ENCODE results near the gene USP36.
A peak's percentile ranks its signal among the peaks of the same experiment; 100 is the strongest.

The USP36 gene

GRCh38 chr17:78794864-78795640 is 45.6 kb downstream of the USP36 start:
- Histone ChIP-seq H3K4me1 (ENCODE audit: control insufficient read depth in 1 of 2, insufficient read depth in 2 of 2, low read length in 2 of 2) (peaks cover 0 to 8% of the 10 kb centered on the region in 2 donors), H3K27ac (ENCODE audit: low read length) (no peak overlapping the region), H3K36me3 (ENCODE audit: control insufficient read depth in 1 of 2, insufficient read depth in 2 of 2, low read length in 2 of 2) (peaks cover 46 to 54% of the 10 kb centered on the region in 2 donors), H3K4me3 (ENCODE audit: low read depth in 1 of 2, low read length in 2 of 2) (no peak overlapping the region), H3K9me3 (ENCODE audit: control insufficient read depth in 1 of 2, low read length in 2 of 2) (no peaks in the 10 kb centered on the region), H3K27me3 (ENCODE audit: low read depth, low read length) (no peaks in the 10 kb centered on the region)

- peaks cover 43 to 52% of the 10 kb centered on the region in 2 donors for H3K36me3 ChIP-seq (ENCODE audit: control insufficient read depth in 1 of 2, insufficient read depth in 2 of 2, low read length in 2 of 2)
- no peak overlapping the region for H3K27ac ChIP-seq (ENCODE audit: low read length)
- H3K9me3 ChIP-seq (ENCODE audit: control insufficient read depth in 1 of 2, low read length in 2 of 2), result no peaks in the 10 kb centered on the region
- no peaks in the 10 kb centered on the region for H3K27me3 ChIP-seq (ENCODE audit: low read depth, low read length)
- no peak overlapping the region for H3K4me3 ChIP-seq (ENCODE audit: low read depth in 1 of 2, low read length in 2 of 2)
- peaks cover 4 to 13% of the 10 kb centered on the region in 2 donors for H3K4me1 ChIP-seq (ENCODE audit: control insufficient read depth in 1 of 2, insufficient read depth in 2 of 2, low read length in 2 of 2)
These were observed 46.2 kb downstream of the USP36 start for GRCh38 chr17:78794399-78794798.

GRCh38 chr17:78793968-78794367 is 46.6 kb downstream of the USP36 start:
- H3K27me3 ChIP-seq (ENCODE audit: low read depth, low read length), result no peaks in the 10 kb centered on the region
- no peaks in the 10 kb centered on the region for H3K9me3 ChIP-seq (ENCODE audit: control insufficient read depth in 1 of 2, low read length in 2 of 2)
- no peak overlapping the region for H3K4me3 ChIP-seq (ENCODE audit: low read depth in 1 of 2, low read length in 2 of 2)
- no peak overlapping the region for H3K27ac ChIP-seq (ENCODE audit: low read length)
- H3K36me3 ChIP-seq (ENCODE audit: control insufficient read depth in 1 of 2, insufficient read depth in 2 of 2, low read length in 2 of 2), result peaks cover 39 to 47% of the 10 kb centered on the region in 2 donors
- peaks cover 7 to 15% of the 10 kb centered on the region in 2 donors for H3K4me1 ChIP-seq (ENCODE audit: control insufficient read depth in 1 of 2, insufficient read depth in 2 of 2, low read length in 2 of 2)

- H3K27ac ChIP-seq (ENCODE audit: low read length), result no peak overlapping the region
- no peak overlapping the region for H3K4me3 ChIP-seq (ENCODE audit: low read depth in 1 of 2, low read length in 2 of 2)
- H3K4me1 ChIP-seq (ENCODE audit: control insufficient read depth in 1 of 2, insufficient read depth in 2 of 2, low read length in 2 of 2), result peaks cover 7 to 15% of the 10 kb centered on the region in 2 donors
- H3K36me3 ChIP-seq (ENCODE audit: control insufficient read depth in 1 of 2, insufficient read depth in 2 of 2, low read length in 2 of 2), result peaks cover 34 to 42% of the 10 kb centered on the region in 2 donors
- no peaks in the 10 kb centered on the region for H3K9me3 ChIP-seq (ENCODE audit: control insufficient read depth in 1 of 2, low read length in 2 of 2)
- no peaks in the 10 kb centered on the region for H3K27me3 ChIP-seq (ENCODE audit: low read depth, low read length)
These were observed 47.2 kb downstream of the USP36 start for GRCh38 chr17:78793415-78793814.

GRCh38 chr17:78791840-78792709 is 48.5 kb downstream of the USP36 start:
- Histone ChIP-seq H3K4me1 (ENCODE audit: control insufficient read depth in 1 of 2, insufficient read depth in 2 of 2, low read length in 2 of 2) (peaks cover 7 to 15% of the 10 kb centered on the region in 2 donors), H3K27me3 (ENCODE audit: low read depth, low read length) (no peaks in the 10 kb centered on the region), H3K9me3 (ENCODE audit: control insufficient read depth in 1 of 2, low read length in 2 of 2) (no peaks in the 10 kb centered on the region), H3K27ac (ENCODE audit: low read length) (no peak overlapping the region), H3K4me3 (ENCODE audit: low read depth in 1 of 2, low read length in 2 of 2) (no peak overlapping the region), H3K36me3 (ENCODE audit: control insufficient read depth in 1 of 2, insufficient read depth in 2 of 2, low read length in 2 of 2) (peaks cover 21 to 29% of the 10 kb centered on the region in 2 donors)

- no peaks in the 10 kb centered on the region for H3K9me3 ChIP-seq (ENCODE audit: control insufficient read depth in 1 of 2, low read length in 2 of 2)
- H3K27ac ChIP-seq (ENCODE audit: low read length), result no peak overlapping the region
- H3K4me1 ChIP-seq (ENCODE audit: control insufficient read depth in 1 of 2, insufficient read depth in 2 of 2, low read length in 2 of 2), result peaks cover 7 to 15% of the 10 kb centered on the region in 2 donors
- no peak overlapping the region for H3K4me3 ChIP-seq (ENCODE audit: low read depth in 1 of 2, low read length in 2 of 2)
- H3K27me3 ChIP-seq (ENCODE audit: low read depth, low read length), result no peaks in the 10 kb centered on the region
- peaks cover 7 to 15% of the 10 kb centered on the region in 2 donors for H3K36me3 ChIP-seq (ENCODE audit: control insufficient read depth in 1 of 2, insufficient read depth in 2 of 2, low read length in 2 of 2)
These were observed 50.1 kb downstream of the USP36 start for GRCh38 chr17:78790552-78790951.

- Histone ChIP-seq H3K4me3 (ENCODE audit: low read depth in 1 of 2, low read length in 2 of 2) (no peak overlapping the region), H3K27ac (ENCODE audit: low read length) (peak overlapping the region; percentile 21), H3K36me3 (ENCODE audit: control insufficient read depth in 1 of 2, insufficient read depth in 2 of 2, low read length in 2 of 2) (peaks cover 4 to 7% of the 10 kb centered on the region in 2 donors), H3K4me1 (ENCODE audit: control insufficient read depth in 1 of 2, insufficient read depth in 2 of 2, low read length in 2 of 2) (peaks cover 7 to 15% of the 10 kb centered on the region in 2 donors), H3K27me3 (ENCODE audit: low read depth, low read length) (no peaks in the 10 kb centered on the region), H3K9me3 (ENCODE audit: control insufficient read depth in 1 of 2, low read length in 2 of 2) (no peaks in the 10 kb centered on the region)
These were observed 50.9 kb downstream of the USP36 start for GRCh38 chr17:78789663-78790181.

GRCh38 chr17:78789149-78789662 is 51.4 kb downstream of the USP36 start:
- H3K4me1 ChIP-seq (ENCODE audit: control insufficient read depth in 1 of 2, insufficient read depth in 2 of 2, low read length in 2 of 2), result peaks cover 7 to 15% of the 10 kb centered on the region in 2 donors
- peaks cover 2 to 4% of the 10 kb centered on the region in 2 donors for H3K36me3 ChIP-seq (ENCODE audit: control insufficient read depth in 1 of 2, insufficient read depth in 2 of 2, low read length in 2 of 2)
- no peak overlapping the region for H3K4me3 ChIP-seq (ENCODE audit: low read depth in 1 of 2, low read length in 2 of 2)
- peak overlapping the region; percentile 21 for H3K27ac ChIP-seq (ENCODE audit: low read length)
- H3K27me3 ChIP-seq (ENCODE audit: low read depth, low read length), result no peaks in the 10 kb centered on the region
- no peaks in the 10 kb centered on the region for H3K9me3 ChIP-seq (ENCODE audit: control insufficient read depth in 1 of 2, low read length in 2 of 2)

GRCh38 chr17:78788451-78788850 is 52.2 kb downstream of the USP36 start:
- H3K4me3 ChIP-seq (ENCODE audit: low read depth in 1 of 2, low read length in 2 of 2), result no peak overlapping the region
- H3K27ac ChIP-seq (ENCODE audit: low read length), result no peak overlapping the region
- no peaks in the 10 kb centered on the region for H3K27me3 ChIP-seq (ENCODE audit: low read depth, low read length)
- H3K4me1 ChIP-seq (ENCODE audit: control insufficient read depth in 1 of 2, insufficient read depth in 2 of 2, low read length in 2 of 2), result peaks cover 7 to 15% of the 10 kb centered on the region in 2 donors
- H3K9me3 ChIP-seq (ENCODE audit: control insufficient read depth in 1 of 2, low read length in 2 of 2), result no peaks in the 10 kb centered on the region
- no peaks in the 10 kb centered on the region for H3K36me3 ChIP-seq (ENCODE audit: control insufficient read depth in 1 of 2, insufficient read depth in 2 of 2, low read length in 2 of 2)

- Histone ChIP-seq H3K4me1 (ENCODE audit: control insufficient read depth in 1 of 2, insufficient read depth in 2 of 2, low read length in 2 of 2) (peaks cover 7 to 15% of the 10 kb centered on the region in 2 donors), H3K9me3 (ENCODE audit: control insufficient read depth in 1 of 2, low read length in 2 of 2) (no peaks in the 10 kb centered on the region)
These were observed 53.2 kb downstream of the USP36 start for GRCh38 chr17:78787444-78787843.

GRCh38 chr17:78785663-78786057 is 55.0 kb downstream of the USP36 start:
- Histone ChIP-seq H3K4me1 (ENCODE audit: control insufficient read depth in 1 of 2, insufficient read depth in 2 of 2, low read length in 2 of 2) (peaks cover 7 to 15% of the 10 kb centered on the region in 2 donors), H3K27me3 (ENCODE audit: low read depth, low read length) (no peaks in the 10 kb centered on the region), H3K9me3 (ENCODE audit: control insufficient read depth in 1 of 2, low read length in 2 of 2) (no peaks in the 10 kb centered on the region), H3K36me3 (ENCODE audit: control insufficient read depth in 1 of 2, insufficient read depth in 2 of 2, low read length in 2 of 2) (no peaks in the 10 kb centered on the region), H3K4me3 (ENCODE audit: low read depth in 1 of 2, low read length in 2 of 2) (no peak overlapping the region), H3K27ac (ENCODE audit: low read length) (no peak overlapping the region)

More at GRCh38 chr17:78787444-78787843, 53.2 kb downstream of the USP36 start:
- Histone ChIP-seq H3K4me3 (ENCODE audit: low read depth in 1 of 2, low read length in 2 of 2) (no peak overlapping the region), H3K27me3 (ENCODE audit: low read depth, low read length) (no peaks in the 10 kb centered on the region), H3K36me3 (ENCODE audit: control insufficient read depth in 1 of 2, insufficient read depth in 2 of 2, low read length in 2 of 2) (no peaks in the 10 kb centered on the region), H3K27ac (ENCODE audit: low read length) (no peak overlapping the region)

Data from muscle layer of duodenum (tissue), 2 donors.